Endothelial cell of umbilical vein (primary cell): ENCODE results near the gene FYB1. TPM values are rescaled to one million over a fixed set of nuclear protein-coding genes. Genes with fewer than 3 reads are reported as not detected.

ENCODE experiments used
- BruUV-seq: library from RNA; stranded (reverse); fragments of 400-500 nt; replicated peaks from 2 replicates; lab custom pipeline; 2021; lab: Mats Ljungman, UMichigan
- CTCF ChIA-PET: fragments of 300-600, 350-600 bp; sonication (Branson Sonifier 250); formaldehyde crosslinking; loops from one replicate; lab custom pipeline; 2021; ENCODE audit warnings: antibody characterized with exemption, inconsistent platforms; lab: Charles Lee
- POLR2A ChIA-PET: fragments of 300-600, 350-600 bp; sonication (Branson Sonifier 250); formaldehyde crosslinking; loops from one replicate; lab custom pipeline; 2021; ENCODE audit warnings: antibody characterized with exemption, inconsistent platforms; lab: Charles Lee
- DNase-seq: peaks from one replicate; pipeline ENCODE4 v3.0.0-alpha.2; 2011; ENCODE audit warnings: low read depth, low spot score
- FAIRE-seq: peaks from 2 replicates; lab custom pipeline; 2011; peaks lifted over from hg19 to GRCh38; lab: Jason Lieb, UNC
- H2AFZ ChIP-seq: 2 replicates; pipeline ENCODE4 v1.6.0; 2012; ENCODE audit warnings: low read depth, low read length, control low read depth, inconsistent platforms
- H3K27ac ChIP-seq: 2 replicates; pipeline ENCODE4 v1.5.1; 2011; ENCODE audit warnings: low read depth, mild to moderate bottlenecking, control low read depth, low read length, moderate library complexity; ENCODE audit not compliant: insufficient read depth
- H3K27me3 ChIP-seq, 2 experiments: 2 replicates each; pipeline versions ENCODE4 v1.6.0 to v1.6.1; 2011; ENCODE audit warnings: low read length in 2 of 2, mixed read lengths in 1 of 2; ENCODE audit not compliant: control insufficient read depth in 2 of 2, insufficient read depth in 2 of 2
- H3K36me3 ChIP-seq, 2 experiments: 2 replicates in 1 of 2; 3 replicates in 1 of 2; pipeline ENCODE4 v1.5.1; 2011; ENCODE audit warnings: low read length in 2 of 2, mild to moderate bottlenecking in 1 of 2, moderate library complexity in 1 of 2; ENCODE audit not compliant: control insufficient read depth in 2 of 2, insufficient read depth in 2 of 2; ENCODE audit errors: extremely low read depth in 1 of 2
- H3K4me1 ChIP-seq: 3 replicates; pipeline ENCODE4 v1.5.1; 2011; ENCODE audit warnings: mild to moderate bottlenecking, low read length; ENCODE audit not compliant: control insufficient read depth, insufficient read depth; ENCODE audit errors: extremely low read depth
- H3K4me2 ChIP-seq: 2 replicates; pipeline ENCODE4 v1.6.1; 2011; ENCODE audit warnings: low read length, control low read depth, mixed read lengths; ENCODE audit not compliant: insufficient read depth
- H3K4me3 ChIP-seq, 3 experiments: fragments of 200-600 bp in 1 of 3; sonication (generic), shearing (Covaris generic) in 1 of 3; replicated peaks in 1 of 3; 2 replicates each; pipeline ENCODE4 v1.5.1; 2011 to 2016; ENCODE audit warnings: control low read depth in 3 of 3, low read length in 3 of 3, mild to moderate bottlenecking in 2 of 3, inconsistent platforms in 1 of 3, low read depth in 1 of 3, moderate library complexity in 1 of 3; ENCODE audit not compliant: insufficient read depth in 1 of 3
- H3K79me2 ChIP-seq: 2 replicates; pipeline ENCODE4 v1.6.0; 2012; ENCODE audit warnings: low read length, inconsistent platforms; ENCODE audit not compliant: control insufficient read depth, insufficient read depth
- H3K9ac ChIP-seq: replicated peaks from 2 replicates; pipeline ENCODE3; 2011; ENCODE audit warnings: low read length, control low read depth; ENCODE audit not compliant: insufficient read depth; ENCODE audit errors: extremely low read depth
- H3K9me1 ChIP-seq: replicated peaks from 3 replicates; pipeline ENCODE4 v1.6.0; 2011; ENCODE audit warnings: mild to moderate bottlenecking, low read length; ENCODE audit not compliant: control insufficient read depth, insufficient read depth; ENCODE audit errors: extremely low read depth
- H3K9me3 ChIP-seq: replicated peaks from 2 replicates; pipeline ENCODE4 v1.5.1; 2012; ENCODE audit warnings: low read length, inconsistent platforms; ENCODE audit not compliant: control insufficient read depth, insufficient read depth
- H4K20me1 ChIP-seq: replicated peaks from 2 replicates; pipeline ENCODE3; 2011; ENCODE audit warnings: mild to moderate bottlenecking, low read length; ENCODE audit not compliant: control insufficient read depth, insufficient read depth; ENCODE audit errors: extremely low read depth
- GATA2 ChIP-seq: IDR thresholded peaks from 2 replicates; pipeline ENCODE4 v1.7.0; 2011; ENCODE audit warnings: low read depth, mild to moderate bottlenecking, moderate library complexity, mixed read lengths, low read length; ENCODE audit not compliant: insufficient read length, insufficient read depth
- JUN ChIP-seq: IDR thresholded peaks from 2 replicates; pipeline ENCODE4 v1.6.1; 2011; ENCODE audit warnings: borderline replicate concordance, low read depth; ENCODE audit not compliant: insufficient read length, insufficient read depth
- MYC ChIP-seq: IDR thresholded peaks from one replicate; pipeline ENCODE4 v1.6.1; 2011; ENCODE audit warnings: mild to moderate bottlenecking, low read depth, low read length
- dilution Hi-C: fragments of 300-500 bp; cut with MboI; formaldehyde crosslinking; loops from one replicate; pipeline ENCODE4 v1.15.0; 2019; ENCODE audit warnings: low sequenced_read_pairs; ENCODE audit not compliant: extremely low pct_ligation_motif_present
- intact Hi-C: fragments of 100-400 bp; cut with micrococcal nuclease; formaldehyde crosslinking; loops from one replicate; pipeline ENCODE4 v1.10.0; 2022
- polyA plus RNA-seq, 4 experiments: library from polyadenylated mRNA; depleted of rRNA in 3 of 4; stranded (reverse) in 3 of 4; unstranded in 1 of 4; fragments of >200 nt; gene quantifications; 2 replicates each; pipeline versions ENCODE4 v1.2.1 to v1.2.3, GENCODE V29; 2011 to 2012; ENCODE audit warnings: missing spikeins in 1 of 4
- total RNA-seq: library from RNA; stranded (reverse); gene quantifications from 2 replicates; pipeline ENCODE4 v1.2.3, GENCODE V29; 2021
- TF ChIP-seq, protein P1 (sequence below), 2 donors: IDR thresholded peaks; 1 replicate in 1 of 2; 2 replicates in 1 of 2; pipeline ENCODE4 v1.5.1; 2011; ENCODE audit warnings: low read length in 2 of 2, mild to moderate bottlenecking in 2 of 2, moderate library complexity in 2 of 2, control low read depth in 1 of 2, inconsistent platforms in 1 of 2, low read depth in 1 of 2; ENCODE audit not compliant: insufficient read depth in 1 of 2; ENCODE audit errors: extremely low read depth in 1 of 2

FYB1 gene
- total and polyA plus RNA-seq, 2 donors (not counting 3 experiments of a cell fraction or from before 2014, with no cell fraction given), result 0.44 TPM; not detected in 1

DNA sequence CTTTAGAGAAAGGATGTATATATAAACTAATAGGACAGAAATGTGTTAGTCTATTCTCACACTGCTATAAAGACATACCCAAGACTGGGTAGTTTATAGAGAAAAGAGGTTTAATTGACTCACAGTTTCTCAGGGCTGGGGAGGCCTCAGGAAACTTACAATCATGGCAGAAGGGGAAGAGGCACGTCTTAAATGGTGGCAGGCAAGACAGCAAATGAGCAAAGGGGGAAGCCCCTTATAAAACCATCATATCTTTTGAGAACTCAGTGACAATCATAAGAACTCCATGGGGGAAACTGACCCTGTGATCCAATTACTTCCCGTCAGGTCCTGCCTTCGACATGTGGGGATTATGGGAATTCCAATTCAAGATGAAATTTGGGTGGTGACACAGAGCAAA lies 136.4 kb downstream of the FYB1 start:
- no peak overlapping the region for H3K4me2 ChIP-seq
- dilution Hi-C loops (no loop called here), intact Hi-C loops (no loop called here)
- BruUV-seq, result no TSS peak
- H2AFZ ChIP-seq, result no peak overlapping the region
- FAIRE-seq, result no peak
- H3K9ac ChIP-seq, result no peak overlapping the region
- H3K36me3 ChIP-seq, result no peaks in the 10 kb centered on the region
- TF ChIP-seq MYC (no peak), JUN (no peak)
- H3K4me1 ChIP-seq, result peaks cover 9% of the 10 kb centered on the region
- no peak for DNase-seq
- no peaks in the 10 kb centered on the region for H3K9me3 ChIP-seq
- no peaks in the 10 kb centered on the region for H4K20me1 ChIP-seq
- CTCF ChIA-PET, result no interaction called here
- H3K27ac ChIP-seq, result no peak overlapping the region
- no peaks in the 10 kb centered on the region for H3K79me2 ChIP-seq
- no peak overlapping the region for H3K4me3 ChIP-seq
- H3K27me3 ChIP-seq, result no peaks in the 10 kb centered on the region
- no peaks in the 10 kb centered on the region for H3K9me1 ChIP-seq
- POLR2A ChIA-PET, result no interaction called here

DNA sequence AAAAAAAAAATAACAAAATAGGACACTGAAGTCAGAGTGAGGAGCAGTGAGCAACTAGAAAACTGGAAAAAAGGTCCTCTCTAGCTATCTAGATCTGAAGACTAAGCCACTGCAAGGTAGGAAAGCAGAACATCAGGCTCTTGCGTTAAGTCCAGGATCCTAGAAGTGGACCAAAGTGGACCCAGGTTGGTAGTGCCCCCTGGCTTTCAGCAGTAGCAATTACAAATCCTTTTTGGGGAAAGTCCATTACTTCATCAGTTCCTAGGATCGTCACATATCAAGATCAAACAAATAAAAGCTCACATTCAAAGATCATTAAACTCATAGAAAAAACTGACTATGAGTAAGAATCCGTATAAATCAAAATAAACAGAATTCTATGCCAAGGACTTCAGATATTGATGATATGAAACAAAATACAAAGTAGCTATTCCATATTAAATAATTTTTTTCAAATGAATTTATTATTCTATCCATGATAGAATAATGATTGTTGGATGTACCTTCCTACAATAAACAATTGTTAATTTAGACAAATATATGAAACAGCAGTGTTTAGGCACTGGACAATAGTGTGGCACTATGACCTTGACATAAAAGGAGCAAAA lies 138.7 kb downstream of the FYB1 start:
- H3K79me2 ChIP-seq, result no peaks in the 10 kb centered on the region
- no peaks in the 10 kb centered on the region for H3K36me3 ChIP-seq
- H3K4me3 ChIP-seq, result no peak overlapping the region
- no peak overlapping the region for H3K9ac ChIP-seq
- no peaks in the 10 kb centered on the region for H3K9me1 ChIP-seq
- dilution Hi-C loops (no loop called here), intact Hi-C loops (loop anchor here (1.0 kb wide), 1 partner anchor 12 kb away; no protein-coding TSS in a partner anchor)
- H4K20me1 ChIP-seq, result no peaks in the 10 kb centered on the region
- peak overlapping the region; percentile 39 for H3K4me2 ChIP-seq
- TF ChIP-seq, protein P1, sequence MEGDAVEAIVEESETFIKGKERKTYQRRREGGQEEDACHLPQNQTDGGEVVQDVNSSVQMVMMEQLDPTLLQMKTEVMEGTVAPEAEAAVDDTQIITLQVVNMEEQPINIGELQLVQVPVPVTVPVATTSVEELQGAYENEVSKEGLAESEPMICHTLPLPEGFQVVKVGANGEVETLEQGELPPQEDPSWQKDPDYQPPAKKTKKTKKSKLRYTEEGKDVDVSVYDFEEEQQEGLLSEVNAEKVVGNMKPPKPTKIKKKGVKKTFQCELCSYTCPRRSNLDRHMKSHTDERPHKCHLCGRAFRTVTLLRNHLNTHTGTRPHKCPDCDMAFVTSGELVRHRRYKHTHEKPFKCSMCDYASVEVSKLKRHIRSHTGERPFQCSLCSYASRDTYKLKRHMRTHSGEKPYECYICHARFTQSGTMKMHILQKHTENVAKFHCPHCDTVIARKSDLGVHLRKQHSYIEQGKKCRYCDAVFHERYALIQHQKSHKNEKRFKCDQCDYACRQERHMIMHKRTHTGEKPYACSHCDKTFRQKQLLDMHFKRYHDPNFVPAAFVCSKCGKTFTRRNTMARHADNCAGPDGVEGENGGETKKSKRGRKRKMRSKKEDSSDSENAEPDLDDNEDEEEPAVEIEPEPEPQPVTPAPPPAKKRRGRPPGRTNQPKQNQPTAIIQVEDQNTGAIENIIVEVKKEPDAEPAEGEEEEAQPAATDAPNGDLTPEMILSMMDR (IDR thresholded peaks at IDR 0.05; ENCODE audit: extremely low read depth in 1 of 2, insufficient read depth in 1 of 2, low read depth in 1 of 2, low read length in 2 of 2), result peak; percentile 72 to 74
- TF ChIP-seq GATA2, result no peak
- H3K4me1 ChIP-seq, result peaks cover 28% of the 10 kb centered on the region
- no peaks in the 10 kb centered on the region for H3K27me3 ChIP-seq
- DNase-seq (peak; percentile 73), FAIRE-seq (no peak)
- ChIA-PET POLR2A (interaction anchor here (1.0 kb wide), 1 partner anchor 40 kb away, joined by 5 read pairs; no protein-coding TSS in a partner anchor), CTCF (interaction anchor here (0.6 to 3.2 kb wide), 54 partner anchors 8 to 1235 kb away, joined by 3 to 38 read pairs (median 4); partner anchors contain the start of gene DAB2)
- H3K9me3 ChIP-seq, result no peaks in the 10 kb centered on the region
- peak overlapping the region; percentile 47 for H3K27ac ChIP-seq
- no TSS peak for BruUV-seq
- no peak overlapping the region for H2AFZ ChIP-seq
